DOHH2 (cell line): Measurements from ENCODE around the gene MGMT.

ENCODE experiments used
- EZH2phosphoT487 ChIP-seq: fragments of 200-600 bp; sonication (generic); IDR thresholded peaks from 2 replicates; pipeline ENCODE4 v1.6.1; 2017; ENCODE audit warnings: borderline replicate concordance, mild to moderate bottlenecking, antibody characterized with exemption, low read length, moderate library complexity, mixed read lengths
- TF ChIP-seq, protein P1 (sequence below): fragments of 200-600 bp; sonication (generic); IDR thresholded peaks from one replicate; pipeline ENCODE4 v1.5.1; 2014; ENCODE audit warnings: antibody characterized with exemption, mild to moderate bottlenecking, low read depth, low read length; ENCODE audit not compliant: poor library complexity, severe bottlenecking

DNA sequence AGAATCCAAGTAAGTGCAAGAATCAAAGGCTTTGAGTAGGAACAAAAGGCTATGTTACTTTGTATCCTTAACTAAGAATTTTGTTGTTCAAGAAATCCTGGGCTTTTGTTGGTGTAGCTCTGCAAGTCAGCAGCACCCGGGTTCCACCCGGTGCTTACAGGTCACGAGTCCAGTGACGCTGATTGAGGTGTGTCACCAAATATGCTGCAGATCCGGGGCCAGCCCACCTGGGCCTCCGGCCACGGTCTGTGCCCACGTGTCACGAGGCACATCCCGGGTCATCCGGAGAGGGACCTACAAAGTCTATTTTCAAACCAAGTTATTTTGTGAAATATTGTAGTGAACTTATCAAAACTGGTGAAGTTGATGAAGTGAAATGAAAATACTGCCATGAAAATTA, 103.1 kb downstream of the MGMT start:
- TF ChIP-seq, protein P1, sequence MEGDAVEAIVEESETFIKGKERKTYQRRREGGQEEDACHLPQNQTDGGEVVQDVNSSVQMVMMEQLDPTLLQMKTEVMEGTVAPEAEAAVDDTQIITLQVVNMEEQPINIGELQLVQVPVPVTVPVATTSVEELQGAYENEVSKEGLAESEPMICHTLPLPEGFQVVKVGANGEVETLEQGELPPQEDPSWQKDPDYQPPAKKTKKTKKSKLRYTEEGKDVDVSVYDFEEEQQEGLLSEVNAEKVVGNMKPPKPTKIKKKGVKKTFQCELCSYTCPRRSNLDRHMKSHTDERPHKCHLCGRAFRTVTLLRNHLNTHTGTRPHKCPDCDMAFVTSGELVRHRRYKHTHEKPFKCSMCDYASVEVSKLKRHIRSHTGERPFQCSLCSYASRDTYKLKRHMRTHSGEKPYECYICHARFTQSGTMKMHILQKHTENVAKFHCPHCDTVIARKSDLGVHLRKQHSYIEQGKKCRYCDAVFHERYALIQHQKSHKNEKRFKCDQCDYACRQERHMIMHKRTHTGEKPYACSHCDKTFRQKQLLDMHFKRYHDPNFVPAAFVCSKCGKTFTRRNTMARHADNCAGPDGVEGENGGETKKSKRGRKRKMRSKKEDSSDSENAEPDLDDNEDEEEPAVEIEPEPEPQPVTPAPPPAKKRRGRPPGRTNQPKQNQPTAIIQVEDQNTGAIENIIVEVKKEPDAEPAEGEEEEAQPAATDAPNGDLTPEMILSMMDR, result no peak
- no peak for TF ChIP-seq EZH2phosphoT487
